Cardiac fibroblast (primary cell): ENCODE measurements around the gene OR7G1.

Source experiments
- DNase-seq, 2 donors: peaks; one replicate each; pipeline versions ENCODE4 v3.0.0 to v3.0.0-alpha.2; 2010; ENCODE audit warnings: low read depth in 2 of 2
- H3K4me3 ChIP-seq, 2 donors: replicated peaks in 1 of 2; 1 replicate in 1 of 2; 2 replicates in 1 of 2; pipeline ENCODE4 v1.5.1; 2011; ENCODE audit warnings: low read depth in 2 of 2, low read length in 2 of 2, mild to moderate bottlenecking in 2 of 2, moderate library complexity in 1 of 2
- CTCF ChIP-seq: IDR thresholded peaks from one replicate; pipeline ENCODE4 v1.5.1; 2011; ENCODE audit warnings: low read depth, mild to moderate bottlenecking, low read length, inconsistent platforms

Gene OR7G1

GRCh38 chr19:9070066-9070465 lies 45.5 kb downstream of the OR7G1 start:
- H3K4me3 ChIP-seq: no peak overlapping the region
- no peak for DNase-seq
- TF ChIP-seq CTCF: no peak

- no peak overlapping the region for H3K4me3 ChIP-seq
- DNase-seq: no peak
- no peak for TF ChIP-seq CTCF
Observed at GRCh38 chr19:9065457-9066014, 50.0 kb downstream of the OR7G1 start.
